ENCODE results near the gene COL7A1. TPM values are rescaled to one million over a fixed set of nuclear protein-coding genes. Genes with fewer than 3 reads are reported as not detected.

The COL7A1 gene
- total and polyA plus RNA-seq, 8 donors = 0.41 to 12.6 (median 1.2) TPM

- DNase-seq = no peak
- no peak overlapping the region for H3K27ac ChIP-seq
- no peaks in the 10 kb centered on the region for H3K4me1 ChIP-seq
- H3K27me3 ChIP-seq = no peaks in the 10 kb centered on the region
- no peak for TF ChIP-seq CTCF (IDR thresholded peaks at IDR 0.05)
- intact Hi-C loops (cut with DNase I) = no loop called here
- no peak overlapping the region for H3K4me3 ChIP-seq
- WGBS, 2 donors = 74 to 84% methylated on average over 10 of the region's 10 CpGs
- no peaks in the 10 kb centered on the region for H3K9me3 ChIP-seq
- ATAC-seq = no peak
- no peaks in the 10 kb centered on the region for H3K36me3 ChIP-seq
- FAIRE-seq = no peak
These were observed 25.7 kb downstream of the COL7A1 start for GRCh38 chr3:48569400-48569799.

- no peaks in the 10 kb centered on the region for H3K9me3 ChIP-seq
- no peak for TF ChIP-seq CTCF (IDR thresholded peaks at IDR 0.05)
- 87 to 90% methylated on average over 7 of the region's 7 CpGs for WGBS, 2 donors
- H3K27ac ChIP-seq = no peak overlapping the region
- FAIRE-seq (no peak), ATAC-seq (no peak), DNase-seq (no peak)
- no peak overlapping the region for H3K4me3 ChIP-seq
- H3K36me3 ChIP-seq = no peaks in the 10 kb centered on the region
- intact Hi-C loops (cut with DNase I) = no loop called here
- H3K27me3 ChIP-seq = no peaks in the 10 kb centered on the region
- no peaks in the 10 kb centered on the region for H3K4me1 ChIP-seq
These were observed 26.7 kb downstream of the COL7A1 start for GRCh38 chr3:48568476-48568875.

GRCh38 chr3:48567500-48567899, 27.6 kb downstream of the COL7A1 start:
- Histone ChIP-seq H3K4me3 (no peak overlapping the region), H3K27ac (no peak overlapping the region), H3K27me3 (no peaks in the 10 kb centered on the region), H3K4me1 (no peaks in the 10 kb centered on the region), H3K9me3 (no peaks in the 10 kb centered on the region), H3K36me3 (no peaks in the 10 kb centered on the region)
- no peak for FAIRE-seq
- no peak for DNase-seq
- 75 to 85% methylated on average over 11 of the region's 11 CpGs for WGBS, 2 donors
- no peak for ATAC-seq
- no peak for TF ChIP-seq CTCF (IDR thresholded peaks at IDR 0.05)
- intact Hi-C loops (cut with DNase I) = no loop called here

- H3K27me3 ChIP-seq = no peaks in the 10 kb centered on the region
- H3K36me3 ChIP-seq = no peaks in the 10 kb centered on the region
- H3K9me3 ChIP-seq = no peaks in the 10 kb centered on the region
- H3K4me1 ChIP-seq = no peaks in the 10 kb centered on the region
- WGBS, 2 donors = 79 to 80% methylated on average over 5 of the region's 5 CpGs
- intact Hi-C loops (cut with DNase I) = no loop called here
- FAIRE-seq = no peak
- no peak for TF ChIP-seq CTCF (IDR thresholded peaks at IDR 0.05)
- H3K4me3 ChIP-seq = no peak overlapping the region
- no peak overlapping the region for H3K27ac ChIP-seq
- ATAC-seq = no peak
- DNase-seq = no peak
These were observed 28.0 kb downstream of the COL7A1 start for GRCh38 chr3:48567090-48567489.

- WGBS, 2 donors = 91 to 95% methylated on average over 9 of the region's 9 CpGs
- DNase-seq = no peak
- no peak for TF ChIP-seq CTCF (IDR thresholded peaks at IDR 0.05)
- Histone ChIP-seq H3K27me3 (no peaks in the 10 kb centered on the region), H3K4me3 (no peak overlapping the region), H3K27ac (no peak overlapping the region), H3K9me3 (no peaks in the 10 kb centered on the region), H3K4me1 (no peaks in the 10 kb centered on the region), H3K36me3 (no peaks in the 10 kb centered on the region)
- intact Hi-C loops (cut with DNase I) = no loop called here
- FAIRE-seq = no peak
- no peak for ATAC-seq
These were observed 28.7 kb downstream of the COL7A1 start for GRCh38 chr3:48566401-48566760.

All from pancreas (tissue), 10 donors.